NCI-H1417 treated with DMSO at 0.1 percent for 48 hours (cell line): ENCODE results near the gene GBX2.

ENCODE experiments used
- DNase-seq: peaks from one replicate; lab custom pipeline; 2025; lab: John Stamatoyannopoulos, UW

Gene GBX2

DNA sequence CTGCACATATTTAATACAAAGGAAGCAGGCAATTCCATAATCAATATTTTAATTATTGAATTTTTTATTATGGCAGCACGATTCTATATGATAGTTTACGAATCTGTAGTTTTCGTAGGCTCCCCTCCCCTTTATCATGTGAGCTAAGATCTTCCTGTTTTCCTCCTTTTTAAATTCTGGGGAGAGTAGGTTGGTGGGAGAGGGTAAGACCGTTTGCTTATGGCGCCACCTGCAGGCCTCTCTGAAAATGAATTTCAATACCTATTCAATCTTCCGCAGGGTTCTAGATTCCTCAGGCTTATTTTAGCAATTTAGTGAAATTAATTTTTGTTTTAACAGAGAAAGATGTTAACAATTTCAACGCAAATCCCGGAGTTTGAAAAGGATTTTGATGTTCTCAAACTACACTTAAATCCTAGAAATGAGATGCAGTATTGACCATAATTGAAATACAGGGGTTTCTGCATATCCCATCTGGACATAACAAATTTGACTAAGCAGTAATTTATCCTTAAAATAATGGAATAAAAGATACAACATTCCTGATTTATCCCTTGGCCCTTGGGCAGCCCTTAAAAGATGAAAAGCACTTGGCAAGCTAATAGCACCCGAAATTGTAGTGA is 12.8 kb upstream of the GBX2 start:
- no peak for DNase-seq

DNA sequence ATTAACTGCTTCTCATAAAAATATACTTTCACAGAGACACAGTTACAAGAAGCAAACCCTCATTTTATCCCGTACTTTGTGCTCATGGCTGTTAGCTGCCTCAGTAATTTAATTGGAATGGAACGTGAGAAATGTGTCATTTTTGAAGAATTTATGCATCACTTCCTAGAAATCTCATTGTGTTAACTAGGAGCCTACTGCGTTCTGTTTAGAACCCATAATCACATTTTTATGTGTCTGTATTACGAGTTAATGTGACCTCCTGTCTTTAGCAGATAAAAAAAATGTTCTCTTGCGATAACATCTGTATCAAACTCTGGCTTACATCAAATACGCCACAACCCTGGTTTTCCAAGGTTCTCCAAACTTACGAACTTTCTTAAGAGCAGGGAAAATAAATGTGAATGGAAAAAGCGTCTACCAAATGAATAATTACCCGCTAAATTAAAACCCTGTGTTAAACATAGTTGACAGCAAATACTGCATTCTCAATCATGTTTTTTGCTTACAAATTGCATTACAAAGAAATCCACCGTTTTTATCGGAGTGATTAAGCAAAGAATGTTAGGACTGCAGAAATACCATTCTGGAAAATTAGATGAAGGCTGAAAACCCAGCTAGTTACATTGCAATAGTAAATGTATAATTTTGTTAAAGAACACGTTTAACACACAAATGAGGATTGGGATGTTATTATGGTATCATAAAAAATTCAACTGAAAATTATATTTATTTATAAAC is 12.1 kb upstream of the GBX2 start:
- DNase-seq: no peak

DNA sequence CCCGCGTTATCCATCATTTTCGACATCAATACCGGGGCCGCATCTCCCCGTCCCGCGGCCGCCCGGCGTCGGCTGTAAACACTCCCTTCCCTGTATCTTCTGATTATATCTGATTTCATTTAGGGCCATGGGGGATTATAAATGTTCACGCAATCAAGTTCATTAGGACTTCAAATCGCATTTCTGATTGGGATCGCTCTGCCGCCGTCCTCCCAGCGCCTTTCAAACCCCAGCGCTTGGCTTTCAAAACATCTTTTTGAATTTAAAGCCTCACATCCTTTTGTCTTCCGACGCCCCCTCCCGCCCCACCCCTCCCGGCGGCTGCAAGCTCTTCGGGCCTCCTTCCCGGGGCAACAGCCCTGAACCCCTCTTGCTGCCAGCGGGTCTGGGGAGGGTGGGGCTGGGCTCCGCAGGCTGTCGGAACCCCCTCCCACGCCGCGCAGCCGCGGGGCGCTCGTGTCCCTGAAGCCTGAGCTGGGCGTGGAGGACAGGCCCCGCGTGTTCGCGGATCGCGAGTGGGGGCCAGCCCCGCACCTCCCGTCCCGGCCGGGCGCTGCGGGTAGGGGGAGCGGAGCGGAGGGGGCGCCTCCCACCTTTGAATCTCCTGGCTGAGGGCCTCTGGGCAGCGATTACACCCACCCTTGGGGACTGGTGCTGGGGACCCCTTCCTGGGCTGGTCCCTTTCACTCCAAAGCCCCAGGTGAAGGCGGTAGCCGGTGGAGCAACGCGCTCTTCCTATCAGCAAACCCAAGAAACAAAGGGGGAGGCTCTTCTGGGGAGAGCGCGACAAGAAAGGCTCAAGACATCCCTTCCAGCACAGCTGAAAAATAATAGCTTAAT is 11.3 kb upstream of the GBX2 start:
- DNase-seq: no peak

DNA sequence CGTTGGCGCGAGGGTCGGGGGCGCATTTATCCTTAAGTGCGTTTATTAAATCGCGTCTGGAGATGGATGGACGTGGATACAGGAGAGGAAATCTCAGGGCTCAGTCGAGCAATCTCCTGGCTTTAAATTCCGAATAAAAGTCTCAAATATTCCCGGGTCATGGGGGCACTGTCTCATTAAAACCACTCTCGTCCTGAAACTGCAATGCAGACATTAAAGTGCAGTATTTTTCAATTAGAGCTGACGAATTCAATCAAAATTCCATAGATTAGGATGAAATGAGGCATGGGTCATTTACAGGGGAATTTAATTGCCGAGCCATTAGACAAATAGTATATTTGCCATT is 10.7 kb upstream of the GBX2 start:
- no peak for DNase-seq

DNA sequence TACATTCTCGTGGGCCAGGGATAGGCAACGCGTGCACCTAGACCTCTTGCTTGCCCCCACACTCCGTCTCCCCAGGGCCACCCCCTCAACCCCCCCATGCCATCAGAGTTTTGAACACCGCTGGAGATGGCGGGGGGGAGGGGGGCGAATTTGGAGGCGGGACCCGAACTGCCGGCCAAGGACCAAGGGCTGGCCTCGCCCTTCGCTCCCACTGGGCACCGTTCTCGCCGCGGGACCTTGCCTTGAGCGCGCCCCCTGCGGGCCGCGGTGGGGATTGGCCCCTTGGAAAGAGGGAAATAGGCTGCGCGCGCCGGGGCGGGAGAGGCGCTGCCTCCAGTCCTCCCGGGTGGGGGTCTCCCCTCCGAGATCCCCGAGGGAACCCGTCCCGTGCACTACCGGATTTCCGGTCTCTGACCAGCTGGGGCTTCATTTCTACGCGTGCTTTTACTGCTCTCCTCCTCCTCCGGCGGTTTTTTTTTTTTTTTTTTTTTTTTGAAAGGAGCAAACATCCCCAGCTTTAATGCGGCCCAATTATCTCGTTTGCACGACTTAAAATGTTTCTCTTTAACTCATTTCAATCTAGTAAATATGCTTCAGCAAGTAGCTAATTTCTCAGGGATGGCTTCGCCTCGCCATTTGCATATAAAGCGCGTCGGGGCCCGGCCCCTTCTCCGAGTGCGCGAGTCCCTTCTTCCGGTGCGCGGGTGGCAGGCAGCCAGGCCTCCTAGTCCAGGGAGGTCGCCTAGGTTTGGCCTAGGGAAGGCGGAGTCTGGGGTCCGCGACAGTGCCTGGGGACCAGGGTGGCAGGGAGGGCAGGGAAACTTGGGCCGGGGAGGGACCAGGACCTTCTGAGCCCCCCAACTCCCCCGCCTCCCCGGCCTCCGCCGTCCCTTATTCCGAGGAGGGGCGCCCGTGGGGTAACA is 10.0 kb upstream of the GBX2 start:
- no peak for DNase-seq

DNA sequence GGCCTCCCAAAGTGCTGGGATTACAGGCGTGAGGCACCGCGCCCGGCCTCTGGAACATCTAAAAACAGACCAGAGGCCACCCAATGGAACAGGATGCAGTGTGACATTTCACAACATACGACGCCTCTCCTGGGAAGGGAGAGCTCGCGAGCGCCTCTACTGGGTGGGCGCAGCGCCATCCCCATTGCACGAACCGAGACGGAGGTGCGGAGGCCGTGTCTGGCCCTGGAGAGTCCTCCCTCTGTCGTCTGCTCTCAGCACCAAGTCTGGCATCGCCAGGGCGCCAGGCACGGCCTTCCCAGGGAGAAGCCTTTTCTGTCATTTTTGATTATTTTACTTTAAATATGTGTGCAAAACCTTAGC is 9.4 kb upstream of the GBX2 start:
- no peak for DNase-seq

DNA sequence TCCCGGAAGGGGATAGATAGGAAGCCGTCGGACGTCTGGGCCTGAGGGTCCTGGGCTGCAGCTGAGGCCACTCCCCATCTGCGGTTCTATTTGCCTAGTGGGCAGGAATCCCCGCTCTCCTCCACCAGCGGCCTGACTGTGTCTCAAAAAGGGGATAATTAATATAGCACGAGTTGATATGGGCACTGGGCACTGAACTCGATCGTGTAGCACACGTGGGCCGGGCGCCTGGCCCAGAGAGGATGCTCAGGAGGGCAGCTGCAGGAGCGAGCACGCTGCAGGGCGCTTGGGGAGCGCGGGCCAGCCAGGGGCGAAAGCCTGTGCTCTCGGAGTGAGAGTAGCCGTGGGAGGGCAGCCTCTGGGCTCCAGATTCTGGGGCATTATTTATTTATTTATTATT is 8.8 kb upstream of the GBX2 start:
- no peak for DNase-seq

DNA sequence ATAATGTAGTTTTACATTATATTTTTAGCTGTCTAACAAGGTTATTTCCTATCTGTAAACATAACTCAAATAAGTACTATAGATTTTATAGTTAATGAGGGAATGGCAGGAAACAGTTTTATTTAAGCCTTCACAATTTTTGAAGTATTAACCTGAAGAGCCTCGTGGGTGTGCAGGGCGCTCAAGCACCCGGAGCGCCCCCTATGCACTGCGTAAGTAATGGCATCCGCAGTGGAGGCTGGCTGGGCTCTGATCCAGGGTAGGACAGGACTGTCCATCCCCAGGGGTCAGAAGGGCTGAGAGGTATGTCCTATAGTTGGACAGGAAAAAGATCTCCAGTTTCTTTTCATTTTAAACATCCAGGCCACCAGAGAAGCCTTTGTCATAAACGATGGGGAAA is 8.2 kb upstream of the GBX2 start:
- no peak for DNase-seq

DNA sequence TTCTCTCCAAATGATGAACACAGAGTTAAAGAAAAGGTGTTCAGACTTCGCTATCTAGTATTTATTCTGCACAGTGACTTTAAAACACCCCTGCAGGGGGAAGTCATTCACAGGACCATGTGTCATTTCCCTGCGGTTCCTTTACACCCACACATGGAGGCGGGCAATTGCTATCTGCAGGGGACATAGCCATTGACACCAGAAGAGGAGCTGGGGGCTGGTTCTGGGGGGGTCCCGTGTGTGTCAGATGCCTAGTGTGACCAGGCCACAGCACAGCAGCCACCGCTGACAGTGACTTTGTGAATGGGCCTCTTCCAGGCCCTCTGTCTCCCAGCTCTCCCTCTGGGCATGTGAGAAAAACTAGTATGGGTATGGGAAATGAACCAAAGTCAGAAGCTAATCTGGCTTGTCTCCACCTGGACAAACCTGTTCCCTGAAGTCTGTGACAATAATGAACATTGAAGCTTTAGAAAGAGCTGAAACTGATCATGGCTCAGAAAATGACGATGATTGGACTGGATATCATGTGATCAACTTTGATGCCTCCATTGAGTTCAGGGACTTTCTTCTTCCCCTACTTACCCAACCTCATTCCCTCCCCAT is 7.5 kb upstream of the GBX2 start:
- DNase-seq: no peak

DNA sequence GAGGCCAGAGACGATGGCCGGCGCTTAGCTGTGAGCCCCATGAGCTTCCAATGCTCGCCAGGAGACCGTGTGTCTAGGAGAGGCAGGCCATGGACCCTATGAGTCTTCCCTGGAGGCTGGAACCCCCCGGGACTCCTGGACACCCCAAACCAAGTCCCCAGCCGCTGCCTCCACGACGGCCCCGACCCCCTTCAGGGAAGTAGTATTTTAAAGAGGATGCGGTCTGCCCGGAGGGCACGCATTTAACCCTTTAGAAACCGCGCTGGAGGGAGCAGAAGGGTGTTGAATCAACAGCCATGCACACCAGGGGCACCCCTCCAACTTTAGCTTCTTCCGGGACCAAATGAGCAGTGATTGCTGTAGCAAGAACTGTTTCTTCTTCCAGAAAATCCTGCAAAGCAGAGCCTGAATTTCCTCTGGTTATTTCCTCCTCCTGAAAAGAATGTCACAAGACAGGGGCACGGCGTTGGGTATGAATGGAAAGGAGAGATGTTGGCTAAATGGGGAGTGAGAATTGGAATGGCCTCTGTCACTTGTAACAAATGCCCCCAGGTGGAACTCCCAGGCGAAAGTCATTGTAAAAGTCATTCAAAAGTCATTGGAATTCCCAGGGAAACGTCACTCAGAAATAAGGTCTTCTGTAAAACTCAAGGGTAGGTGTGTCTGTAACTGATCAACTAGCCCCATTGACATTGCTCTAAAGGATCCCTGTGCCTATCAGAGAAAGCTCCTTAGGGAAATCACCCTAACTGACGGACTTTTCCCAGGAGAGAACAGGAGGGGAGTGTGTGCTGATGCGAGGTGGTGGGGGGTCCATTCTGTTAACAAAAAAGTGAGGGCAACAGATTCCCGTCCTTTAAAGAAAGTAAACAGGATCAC is 5.8 kb upstream of the GBX2 start:
- no peak for DNase-seq

DNA sequence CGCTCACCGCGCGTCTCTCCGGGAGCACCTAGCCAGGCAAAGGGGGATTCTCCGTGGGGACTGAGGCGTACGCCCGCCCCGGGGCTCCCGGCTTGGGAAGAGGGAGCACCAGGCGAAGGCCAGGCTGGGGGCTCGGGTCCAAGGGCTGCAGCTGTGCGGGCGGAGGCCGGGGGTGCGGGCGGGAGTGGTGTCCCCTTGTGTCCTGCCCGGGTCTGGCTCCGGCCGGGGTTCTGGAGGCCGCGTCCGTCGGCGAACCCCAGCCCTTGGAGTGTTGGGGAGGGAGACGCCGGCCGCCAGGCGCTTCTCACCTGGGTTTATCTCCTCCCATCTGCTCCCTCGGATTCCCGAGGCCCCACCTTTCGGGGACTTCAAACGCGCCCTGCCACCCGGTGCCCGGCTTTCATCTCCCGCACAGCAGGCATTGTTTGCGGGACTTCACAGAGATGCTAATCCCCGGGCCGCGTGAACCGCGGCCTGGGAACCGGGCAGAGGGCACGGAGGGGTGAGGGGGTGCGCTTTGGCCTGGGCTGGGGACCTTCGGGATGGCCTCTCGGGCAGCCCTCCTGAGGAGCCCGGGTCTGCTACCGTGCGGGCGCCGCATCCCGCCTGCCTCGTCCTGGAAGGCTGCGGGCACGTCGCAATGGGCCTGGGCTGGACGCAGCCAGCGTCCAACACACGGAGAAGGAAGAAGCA is 5.0 kb upstream of the GBX2 start:
- no peak for DNase-seq

DNA sequence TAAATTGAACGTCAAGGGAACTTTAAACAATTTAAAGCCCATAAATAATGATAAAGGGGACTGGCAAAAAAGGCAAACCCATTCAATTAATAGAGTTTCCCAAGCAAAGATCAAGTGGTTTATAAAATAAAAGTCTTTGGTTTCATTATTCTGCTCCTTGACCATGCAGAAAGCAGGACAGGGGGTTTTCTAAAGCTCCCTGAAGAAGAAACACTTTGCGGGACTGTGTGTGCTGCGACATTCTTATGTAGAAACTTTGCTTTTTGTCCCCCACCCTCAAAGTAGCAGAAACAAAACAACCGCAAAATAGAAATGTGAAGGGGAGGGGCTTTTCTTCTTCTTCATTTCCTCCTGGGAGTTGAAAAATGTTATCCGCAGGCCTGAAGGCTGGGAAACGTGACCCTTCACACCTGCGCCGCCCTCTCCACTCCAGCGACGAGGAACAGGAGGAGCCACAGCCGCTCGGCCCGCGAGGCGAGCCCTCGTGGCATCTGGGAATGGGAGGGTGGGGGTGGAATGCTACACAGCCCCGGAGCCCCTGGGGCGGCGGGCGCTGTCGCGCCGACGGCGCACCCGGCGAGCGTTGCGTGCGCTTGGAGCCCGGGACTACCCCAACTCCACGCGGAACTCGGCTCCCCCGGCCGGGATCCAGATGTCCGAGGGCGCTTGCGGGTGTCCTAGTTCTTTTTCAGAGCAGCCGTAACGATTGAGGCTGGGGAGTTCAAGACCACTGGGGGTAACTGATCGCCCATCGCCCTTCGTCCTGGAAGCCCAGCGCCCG is 4.3 kb upstream of the GBX2 start:
- no peak for DNase-seq

DNA sequence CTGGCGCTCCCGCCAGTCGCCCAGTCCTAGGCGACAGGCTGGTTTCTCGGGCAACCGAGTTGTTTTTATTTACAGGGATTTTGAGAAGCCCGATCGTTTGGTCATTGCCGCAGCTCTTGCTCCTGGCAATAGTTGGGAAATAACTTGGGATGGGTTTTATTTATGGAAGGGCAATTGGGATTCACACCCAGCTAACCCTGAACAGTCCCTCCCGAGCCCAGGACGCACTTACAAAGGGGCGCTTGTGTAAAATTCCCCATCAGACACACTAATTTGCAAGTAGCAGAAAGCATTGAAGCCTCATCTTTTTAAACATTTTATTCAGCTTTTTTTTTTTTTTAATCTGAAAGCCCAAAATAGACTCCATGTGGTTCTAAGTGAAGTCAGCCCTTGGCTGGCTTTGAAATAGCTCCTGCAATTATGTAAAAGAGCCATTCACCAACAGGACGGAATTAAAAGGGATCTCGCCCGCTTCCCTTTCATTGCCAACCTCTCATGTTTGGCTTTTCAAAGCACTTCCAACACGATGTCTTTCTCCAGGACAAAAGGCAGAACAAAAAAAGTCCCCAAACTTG is 3.6 kb upstream of the GBX2 start:
- DNase-seq: no peak

DNA sequence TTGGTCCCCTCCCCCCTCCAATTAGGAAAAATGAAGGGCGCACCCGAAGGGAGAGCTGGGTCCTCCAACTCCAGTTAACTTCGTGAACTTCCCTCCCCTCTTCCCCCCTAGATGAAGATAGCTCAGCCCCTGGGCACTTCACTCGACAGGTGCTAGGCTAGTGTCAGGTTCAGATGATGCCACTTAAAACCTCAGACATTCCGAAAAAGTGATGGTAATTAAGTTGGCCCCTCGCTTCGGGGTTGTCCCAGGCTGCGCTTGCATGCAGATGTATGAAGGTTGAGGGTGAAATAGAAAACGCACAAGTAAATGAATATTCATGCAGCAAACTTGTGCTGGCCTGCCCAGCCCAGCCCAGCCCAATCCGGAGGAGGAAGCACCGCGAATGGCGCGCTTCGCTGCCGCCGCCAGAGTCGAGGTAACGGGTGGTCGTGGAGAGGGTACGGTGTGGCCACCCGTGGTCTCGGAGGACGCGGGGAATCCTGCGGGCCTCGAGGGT is 3.0 kb upstream of the GBX2 start:
- no peak for DNase-seq

DNA sequence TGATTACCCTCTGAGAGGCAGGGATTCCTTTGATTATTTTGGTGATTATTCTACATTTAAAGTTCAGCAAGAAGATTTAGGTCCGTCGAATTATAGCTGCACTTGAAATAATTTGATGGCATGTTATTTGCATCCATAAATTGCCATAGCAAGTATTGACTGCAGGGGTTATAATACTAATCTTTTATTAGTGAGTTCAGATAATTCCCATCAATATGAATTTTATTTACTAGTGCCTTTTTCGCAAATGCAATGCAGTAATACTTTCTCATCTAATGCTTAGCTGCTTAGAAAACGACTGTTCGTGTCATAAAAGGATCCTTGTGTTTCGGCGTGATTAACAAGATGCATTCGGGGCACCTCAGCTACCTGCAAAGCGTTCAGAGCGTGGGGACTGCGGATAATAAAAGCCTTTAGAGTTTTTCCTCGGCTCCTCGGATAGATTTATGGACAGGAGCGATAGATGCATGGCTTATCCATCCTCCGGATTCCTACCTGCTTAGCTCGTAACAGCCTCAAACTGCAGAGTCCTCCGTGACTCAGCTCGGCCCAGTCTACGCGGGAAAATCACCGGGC is 2.5 kb upstream of the GBX2 start:
- DNase-seq: no peak

DNA sequence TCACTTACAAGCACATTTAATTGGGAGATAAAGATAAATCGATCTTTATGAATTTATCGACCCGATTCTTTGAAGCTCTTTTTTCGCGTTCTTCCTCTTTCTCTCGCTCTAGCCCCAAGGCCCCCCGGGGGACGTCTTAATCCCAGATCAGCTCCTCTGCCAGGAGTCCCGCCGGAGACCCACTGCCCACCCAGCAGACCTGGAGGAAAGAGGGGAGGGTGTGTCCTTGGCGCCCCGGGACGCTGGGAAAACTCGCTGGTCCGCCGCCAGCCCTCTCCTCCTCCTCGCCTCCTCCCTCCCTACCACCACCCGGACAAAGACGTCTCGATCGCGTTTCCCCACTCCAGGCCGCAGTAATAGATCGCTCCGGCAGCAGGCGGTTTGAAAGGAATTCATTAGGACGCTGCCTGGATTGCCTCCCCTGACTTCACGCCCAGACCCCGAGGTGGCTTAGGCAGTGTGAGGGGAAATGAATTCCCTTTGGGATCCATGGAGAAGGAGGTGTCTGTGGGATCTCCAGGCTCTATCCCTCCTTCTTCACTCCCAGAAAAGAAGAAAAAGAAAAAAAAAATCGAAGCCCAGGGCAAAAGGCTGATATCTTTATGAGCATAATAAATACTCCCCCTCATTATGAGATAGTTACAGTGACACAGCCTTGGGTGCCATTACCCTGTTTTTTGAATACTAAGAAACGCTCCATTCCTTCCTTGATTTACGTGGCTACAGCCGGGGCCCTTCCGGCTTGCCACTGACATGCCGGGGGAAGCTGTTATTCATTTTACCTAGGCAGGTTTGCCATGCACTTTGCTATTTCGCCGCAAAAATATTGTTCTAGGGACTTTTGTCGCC is 1.8 kb upstream of the GBX2 start:
- no peak for DNase-seq

DNA sequence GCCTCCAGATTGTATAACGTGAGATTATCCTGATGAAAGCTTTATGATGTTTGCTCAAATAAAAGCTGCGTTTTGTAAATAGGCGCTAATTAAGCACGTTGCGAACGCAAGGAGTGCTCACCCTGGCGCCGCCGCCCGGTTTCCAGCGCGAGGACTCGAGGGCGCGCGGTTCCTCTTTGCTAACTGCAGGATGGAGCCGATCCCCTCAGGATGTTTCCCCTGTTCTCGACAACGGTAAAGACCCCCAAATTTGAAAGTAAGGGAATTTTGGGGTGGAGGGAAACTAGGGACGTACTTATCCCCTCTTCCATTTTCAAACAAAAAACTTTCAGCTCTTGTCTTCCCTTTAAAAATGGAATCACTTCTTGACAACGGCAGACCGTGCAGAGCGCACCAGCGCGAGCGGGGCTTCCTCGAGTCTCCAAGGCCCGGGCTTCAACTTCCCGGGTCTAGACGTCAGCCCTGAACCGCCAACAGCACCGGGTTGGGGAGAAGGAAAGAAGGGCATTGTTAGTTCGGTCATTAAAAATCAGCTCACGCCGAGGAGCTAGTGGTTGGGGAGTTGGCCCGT is 1.1 kb upstream of the GBX2 start:
- DNase-seq: no peak
